RCC 7860 (cell line): ENCODE measurements around the gene SREBF1.

ENCODE experiments used
- DNase-seq: peaks from one replicate; pipeline ENCODE4 v3.0.0-alpha.2; 2015; ENCODE audit warnings: low spot score
- FAIRE-seq: peaks from 2 replicates; lab custom pipeline; 2012; peaks lifted over from hg19 to GRCh38; lab: Jason Lieb, UNC

Gene SREBF1

DNA sequence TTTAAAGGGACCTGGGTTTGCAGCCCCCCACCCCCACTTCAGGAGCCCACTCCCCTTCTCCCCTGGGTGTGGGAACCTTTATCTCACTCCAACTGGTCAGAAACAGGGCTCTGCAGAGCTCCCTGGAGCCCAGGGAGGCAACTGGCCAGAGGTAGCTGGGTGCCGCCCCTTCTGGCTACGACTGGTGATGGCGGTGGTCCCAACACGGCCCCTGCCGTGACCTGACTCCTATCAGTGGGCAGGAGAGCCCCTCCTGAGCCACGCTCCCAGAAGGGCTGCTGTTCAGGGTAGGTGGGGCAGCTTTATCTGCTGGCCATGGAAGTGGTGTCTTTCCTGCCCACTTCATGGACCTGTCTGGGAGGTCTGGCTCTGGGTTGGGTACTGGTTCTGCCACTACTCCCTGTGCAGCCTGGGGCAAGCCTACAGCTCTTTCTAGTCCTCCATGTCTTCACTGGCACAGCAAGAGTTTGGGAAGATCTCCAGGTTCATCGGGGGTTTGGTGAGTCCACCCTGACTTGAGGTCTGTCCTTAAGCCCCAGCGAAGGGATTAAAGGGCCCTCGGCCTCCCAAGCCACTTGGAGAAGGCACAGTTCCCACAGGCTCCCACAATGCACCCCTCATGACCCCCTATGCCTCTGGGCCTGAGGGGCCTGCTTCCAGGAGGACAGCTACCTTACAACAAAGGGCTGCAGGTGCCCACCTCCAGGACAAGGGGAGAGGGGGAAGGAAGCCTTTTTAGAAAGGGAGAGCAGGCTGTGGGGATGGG lies 5.5 kb upstream of the SREBF1 start:
- DNase-seq (no peak), FAIRE-seq (no peak)

DNA sequence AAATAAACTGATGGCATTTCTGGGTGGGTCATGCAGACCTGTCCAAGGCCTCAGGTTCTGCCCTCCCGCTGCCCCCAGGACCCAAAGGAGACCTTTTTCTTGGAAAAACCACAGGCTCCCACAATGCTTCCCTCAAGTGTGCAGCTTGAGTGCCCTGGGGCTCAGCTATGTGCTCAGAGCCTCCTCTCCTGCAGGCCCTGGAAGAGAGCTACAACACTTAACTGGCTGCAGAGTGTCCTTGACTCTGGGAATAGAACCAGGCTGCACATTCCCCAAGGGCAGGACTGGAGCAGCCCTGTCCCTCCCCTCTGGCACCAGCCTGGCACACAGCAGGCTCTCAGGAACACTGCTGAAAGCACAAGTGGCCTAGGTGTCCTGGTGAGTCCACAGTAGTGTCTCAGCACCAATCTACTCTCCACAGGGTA lies 4.8 kb upstream of the SREBF1 start:
- no peak for DNase-seq

DNA sequence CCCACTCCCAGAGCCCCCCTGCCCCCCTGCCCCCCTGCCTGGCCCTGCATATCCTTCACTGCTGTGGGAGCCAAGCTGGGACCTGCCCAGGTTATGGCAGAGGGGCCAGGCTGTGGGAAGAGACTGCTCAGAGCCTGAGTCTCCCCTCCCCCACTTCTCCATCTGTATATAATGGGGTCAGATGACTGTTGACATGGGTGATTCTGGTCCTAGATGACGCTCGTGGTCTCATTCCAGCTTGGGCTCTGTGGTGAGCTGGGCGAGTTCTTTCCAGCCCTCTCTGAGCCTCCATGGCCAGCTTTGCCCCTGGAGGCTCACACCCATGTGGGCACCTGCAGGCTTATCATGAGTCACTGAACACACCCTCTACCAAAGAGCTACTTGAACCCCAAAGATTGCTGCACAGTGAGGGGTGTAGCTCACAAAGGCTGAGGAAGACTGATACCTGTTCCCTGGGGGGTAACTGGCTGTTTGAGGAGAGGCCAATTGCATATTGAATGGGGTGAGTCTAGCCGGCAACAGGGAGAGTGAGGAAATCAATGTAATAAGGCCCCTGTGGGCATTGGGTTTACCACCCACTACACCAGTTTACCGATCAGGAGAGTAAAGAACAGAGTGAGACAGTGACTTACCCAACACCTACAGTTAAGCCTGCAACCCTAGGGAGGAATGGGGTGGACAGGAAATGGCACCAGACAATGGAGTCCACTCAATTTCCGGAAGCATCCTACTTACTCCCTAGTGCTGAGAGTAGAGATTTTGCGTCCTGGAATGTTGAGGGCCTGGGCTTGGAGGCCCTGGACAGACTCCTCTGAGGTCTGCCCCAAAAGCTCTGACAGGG lies 4.2 kb upstream of the SREBF1 start:
- no peak for FAIRE-seq
- DNase-seq: no peak

More for the DNA sequence above, 4.8 kb upstream of the SREBF1 start:
- no peak for FAIRE-seq

DNA sequence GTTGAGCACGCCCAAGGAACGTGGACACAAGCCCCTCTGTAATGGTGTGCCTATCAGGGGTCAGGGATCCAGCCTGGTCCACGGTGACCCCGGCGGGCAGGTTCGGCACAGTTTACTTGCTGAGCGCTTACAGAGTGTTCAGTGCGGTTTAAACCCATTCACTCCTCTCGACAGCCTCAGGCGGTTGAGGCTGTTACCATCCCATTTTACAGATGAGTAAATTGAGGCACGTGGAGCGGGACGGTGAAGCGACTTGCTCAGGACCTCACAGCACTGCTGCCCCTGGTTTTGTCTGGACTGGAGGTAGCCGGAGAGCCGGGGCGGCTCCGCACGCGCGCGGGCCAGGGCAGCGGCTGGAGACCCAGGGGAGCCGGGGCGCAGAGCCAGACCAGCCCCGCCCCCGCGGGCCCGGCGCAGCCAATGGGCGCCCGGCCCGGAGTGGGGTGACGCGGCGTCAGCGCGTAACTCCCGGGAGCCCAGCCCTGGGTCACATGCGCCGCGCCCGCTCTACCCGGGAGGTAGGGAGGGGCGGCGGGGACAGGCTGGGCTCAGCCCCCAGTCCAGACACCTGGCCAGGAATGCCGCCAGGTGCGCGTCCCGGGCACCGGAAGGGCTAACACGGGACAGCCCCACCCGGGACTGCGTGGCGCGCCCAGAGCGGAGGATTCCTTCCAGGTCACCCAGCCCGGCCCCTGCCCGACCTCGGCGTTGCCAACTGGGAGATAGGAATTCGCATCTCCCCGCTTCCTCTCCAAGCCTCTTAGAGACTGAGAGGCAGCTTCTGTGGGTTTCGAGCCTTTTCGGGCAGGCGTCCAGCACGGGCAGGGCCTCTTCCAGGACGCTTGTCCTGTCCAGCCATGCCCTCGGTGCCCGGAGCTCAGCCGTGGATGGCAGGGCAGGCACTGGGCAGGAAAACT lies 3.3 kb upstream of the SREBF1 start:
- DNase-seq (peak; percentile 69), FAIRE-seq (peak; percentile 18)

DNA sequence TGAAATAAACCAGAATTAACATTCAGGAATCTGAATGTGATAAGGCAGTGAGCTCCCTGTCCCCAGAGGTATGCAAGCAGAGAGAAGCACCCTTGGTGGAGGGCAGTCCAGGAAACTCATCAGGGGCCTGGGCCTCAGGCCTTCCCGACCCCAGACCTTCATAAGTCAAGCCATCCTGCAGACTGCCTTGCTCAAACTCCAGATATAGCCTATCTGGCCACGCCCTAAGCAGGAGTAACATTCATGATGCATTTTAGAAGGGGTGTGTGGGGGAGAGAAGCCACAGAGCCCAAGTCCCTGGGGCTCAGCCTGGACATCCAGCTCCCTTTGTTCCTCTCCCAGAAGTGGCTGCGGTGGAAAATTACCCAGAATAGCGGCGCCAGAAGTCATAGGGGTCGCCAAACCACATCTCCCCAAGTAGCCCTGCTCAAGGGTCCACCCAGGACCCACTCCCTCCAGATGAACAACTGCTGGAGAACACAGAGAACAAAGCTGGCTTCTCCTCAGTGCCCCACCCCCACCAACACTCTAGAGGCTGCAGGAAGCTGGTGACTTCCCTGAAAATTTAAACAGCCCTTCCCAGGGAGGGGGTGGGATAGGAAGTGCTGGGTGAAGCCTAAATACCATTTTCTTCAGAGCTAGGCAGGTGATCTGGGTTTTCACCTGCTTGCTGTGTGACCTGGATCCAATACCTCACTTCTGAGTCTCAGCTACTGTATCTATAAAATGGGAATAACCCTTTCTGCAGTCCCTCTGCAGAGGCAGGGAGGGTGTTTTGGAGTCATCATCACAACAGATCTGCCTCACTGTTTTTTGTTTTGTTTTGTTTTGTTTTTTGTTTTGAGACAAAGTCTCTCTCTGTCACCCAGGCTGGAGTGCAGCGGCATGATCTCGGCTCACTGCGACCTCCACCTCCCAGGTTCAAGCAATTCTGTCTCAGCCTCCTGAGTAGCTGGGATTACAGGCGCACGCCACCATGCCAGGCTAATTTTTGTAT lies 1.5 kb upstream of the SREBF1 start:
- FAIRE-seq: no peak

DNA sequence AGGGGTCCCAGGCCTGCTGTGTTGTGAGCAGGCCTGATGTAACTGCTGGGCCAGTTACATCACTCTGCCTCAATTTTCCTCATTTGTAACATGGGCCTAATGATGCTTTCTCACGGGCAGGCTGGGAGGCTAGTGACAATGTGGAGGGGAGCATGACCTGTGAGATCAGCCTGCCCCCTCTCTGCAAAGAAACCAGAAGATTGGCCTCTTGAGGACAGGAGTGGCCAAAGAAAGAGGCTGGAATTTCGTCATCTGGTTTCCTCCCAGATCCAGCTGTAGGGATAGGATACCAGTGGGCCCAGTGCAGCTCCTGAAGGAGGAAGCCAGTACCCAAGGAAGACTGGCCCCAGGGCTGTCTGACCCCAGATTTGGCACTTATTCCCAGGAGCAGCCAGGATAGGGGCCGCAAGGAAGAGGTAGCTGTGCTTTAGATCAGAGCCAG lies 615 bp upstream of the SREBF1 start:
- no peak for FAIRE-seq
- peak; percentile 47 for DNase-seq

More for the DNA sequence above, 1.5 kb upstream of the SREBF1 start:
- no peak for DNase-seq

DNA sequence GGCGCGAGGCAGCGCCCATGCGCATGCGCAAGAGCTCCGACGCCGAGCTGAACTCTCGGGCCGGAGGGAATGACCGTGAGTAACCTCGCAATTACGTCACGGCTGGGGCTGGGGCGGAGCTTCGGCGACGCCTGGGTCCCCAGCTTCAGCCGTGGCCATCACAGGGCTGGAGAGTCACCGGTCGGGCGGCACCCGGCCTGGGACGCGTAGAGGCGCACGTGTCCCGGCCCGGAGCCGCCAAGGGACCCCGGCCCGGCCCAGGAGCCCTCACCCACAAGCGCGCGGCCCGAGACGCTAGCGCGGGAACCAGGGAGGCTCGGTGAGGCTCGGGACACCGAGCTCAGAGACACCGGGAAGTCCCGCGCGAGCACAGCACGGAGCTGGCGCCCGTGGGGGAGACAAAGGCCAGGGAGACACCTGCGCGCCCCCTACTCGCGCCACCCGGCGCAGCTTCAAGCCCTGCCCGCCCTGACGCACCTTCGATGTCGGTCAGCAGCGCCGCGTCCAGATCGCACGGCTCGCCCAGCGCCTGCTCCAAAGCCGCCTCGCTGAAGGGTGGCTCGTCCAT lies 452 bp downstream of the SREBF1 start:
- DNase-seq (peak; percentile 87), FAIRE-seq (peak; percentile 37)

DNA sequence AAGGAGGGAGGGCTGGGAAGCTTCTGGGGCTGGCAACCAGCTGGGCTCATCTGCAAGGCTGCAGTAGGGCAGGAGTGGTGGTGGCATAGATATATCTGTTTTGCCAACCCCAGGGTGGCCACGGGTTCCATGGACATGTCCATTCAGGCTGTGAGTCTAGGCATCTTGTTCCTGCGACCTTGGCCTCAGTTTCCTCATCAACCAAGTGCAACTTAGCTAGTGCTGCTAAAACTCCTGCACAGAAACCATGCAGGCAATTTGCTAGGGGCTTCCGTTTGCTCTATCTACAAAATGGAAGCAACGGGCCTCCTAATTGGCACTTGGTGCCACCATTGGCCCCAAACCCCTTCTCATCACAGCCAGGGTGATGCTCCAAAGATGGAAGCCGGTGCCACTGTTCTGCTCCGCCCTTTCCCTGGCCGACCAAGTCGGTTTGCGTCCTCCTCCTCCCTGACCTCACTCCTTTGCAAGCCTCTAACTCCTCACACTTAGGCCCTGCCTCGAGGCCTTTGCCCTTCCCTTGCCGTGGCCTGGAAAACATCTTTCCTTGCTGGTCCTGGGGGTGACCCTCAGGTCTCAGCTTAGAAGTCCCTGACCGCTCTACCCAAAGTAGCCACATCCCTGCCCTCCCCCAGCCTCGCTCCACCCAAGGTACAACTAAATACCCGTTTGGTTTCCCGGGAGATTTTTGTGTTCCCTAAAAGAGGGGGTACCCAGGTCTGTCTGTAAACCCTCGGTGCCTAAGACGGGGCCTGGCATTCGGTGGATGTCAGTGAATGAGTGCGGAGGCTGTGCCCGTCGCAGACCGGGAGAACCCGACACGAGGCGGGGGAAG lies 1.2 kb downstream of the SREBF1 start:
- FAIRE-seq: no peak

DNA sequence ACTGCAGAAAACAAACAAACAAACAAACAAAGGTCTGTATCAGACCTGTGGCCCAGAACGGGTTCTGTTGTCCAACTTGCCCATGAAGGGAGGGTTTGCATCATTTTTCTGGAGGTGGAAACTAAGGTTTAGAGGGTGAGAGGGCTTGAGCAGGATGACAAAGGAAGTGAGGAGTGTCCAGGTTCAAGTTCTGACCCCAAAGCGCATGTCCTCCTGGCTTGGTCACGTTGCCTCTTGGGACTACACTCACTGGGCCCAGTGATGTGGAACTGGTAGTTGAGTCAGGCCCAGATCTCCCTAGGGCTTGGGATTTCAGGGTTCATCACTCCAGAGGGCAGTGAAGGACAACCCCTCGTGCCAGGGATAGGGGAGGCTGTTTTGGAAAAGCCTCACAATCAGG lies 1.8 kb downstream of the SREBF1 start:
- DNase-seq: peak; percentile 76
- FAIRE-seq: peak; percentile 81

More for the DNA sequence above, 1.2 kb downstream of the SREBF1 start:
- DNase-seq: no peak

DNA sequence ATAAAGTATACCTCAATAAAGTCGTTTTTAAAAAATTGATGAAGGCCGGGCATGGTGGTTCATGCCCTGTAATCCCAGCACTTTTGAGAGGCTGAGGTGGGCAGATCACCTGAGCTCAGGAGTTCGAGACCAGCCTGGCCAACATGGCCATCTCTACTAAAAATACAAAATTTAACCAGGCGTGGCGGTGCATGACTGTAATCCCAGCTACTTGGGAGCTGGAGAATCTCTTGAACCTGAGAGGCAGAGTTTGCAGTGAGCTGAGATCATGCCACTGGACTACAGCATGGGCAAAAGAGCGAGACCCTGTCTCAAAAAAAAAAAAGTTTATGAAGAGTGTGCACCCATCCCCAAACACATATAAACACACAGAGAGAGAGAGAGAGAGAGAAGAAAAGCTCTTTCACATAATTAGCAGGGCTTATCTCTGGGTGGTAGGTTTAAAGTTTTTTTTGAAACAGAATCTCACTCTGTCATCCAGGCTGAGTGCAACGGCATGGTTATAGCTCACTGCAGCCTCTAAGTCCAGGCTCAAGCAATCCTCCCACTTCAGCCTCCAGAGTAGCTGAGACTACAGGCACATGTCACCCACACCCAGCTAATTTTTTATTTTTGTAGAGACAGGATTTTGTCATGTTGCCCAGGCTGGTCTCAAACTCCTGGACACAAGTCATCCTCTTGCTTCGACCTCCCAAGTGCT lies 3.0 kb downstream of the SREBF1 start:
- DNase-seq (no peak), FAIRE-seq (no peak)

DNA sequence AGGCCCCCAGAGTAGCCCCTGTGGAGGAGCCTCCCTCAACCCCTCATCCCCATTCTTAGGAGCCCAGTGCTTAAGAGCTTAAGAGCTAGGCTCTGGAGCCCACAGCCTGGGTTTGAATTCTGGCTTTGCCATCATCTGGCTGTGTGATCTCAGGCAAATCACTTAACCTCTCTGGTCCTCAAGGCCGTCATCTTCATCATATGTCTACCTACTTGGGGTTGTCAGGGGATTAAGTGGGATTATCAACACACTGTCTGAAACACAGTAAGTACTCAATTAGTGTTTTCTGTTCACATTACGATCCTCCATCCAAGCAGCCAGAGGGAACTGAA lies 4.8 kb downstream of the SREBF1 start:
- FAIRE-seq (no peak), DNase-seq (no peak)

DNA sequence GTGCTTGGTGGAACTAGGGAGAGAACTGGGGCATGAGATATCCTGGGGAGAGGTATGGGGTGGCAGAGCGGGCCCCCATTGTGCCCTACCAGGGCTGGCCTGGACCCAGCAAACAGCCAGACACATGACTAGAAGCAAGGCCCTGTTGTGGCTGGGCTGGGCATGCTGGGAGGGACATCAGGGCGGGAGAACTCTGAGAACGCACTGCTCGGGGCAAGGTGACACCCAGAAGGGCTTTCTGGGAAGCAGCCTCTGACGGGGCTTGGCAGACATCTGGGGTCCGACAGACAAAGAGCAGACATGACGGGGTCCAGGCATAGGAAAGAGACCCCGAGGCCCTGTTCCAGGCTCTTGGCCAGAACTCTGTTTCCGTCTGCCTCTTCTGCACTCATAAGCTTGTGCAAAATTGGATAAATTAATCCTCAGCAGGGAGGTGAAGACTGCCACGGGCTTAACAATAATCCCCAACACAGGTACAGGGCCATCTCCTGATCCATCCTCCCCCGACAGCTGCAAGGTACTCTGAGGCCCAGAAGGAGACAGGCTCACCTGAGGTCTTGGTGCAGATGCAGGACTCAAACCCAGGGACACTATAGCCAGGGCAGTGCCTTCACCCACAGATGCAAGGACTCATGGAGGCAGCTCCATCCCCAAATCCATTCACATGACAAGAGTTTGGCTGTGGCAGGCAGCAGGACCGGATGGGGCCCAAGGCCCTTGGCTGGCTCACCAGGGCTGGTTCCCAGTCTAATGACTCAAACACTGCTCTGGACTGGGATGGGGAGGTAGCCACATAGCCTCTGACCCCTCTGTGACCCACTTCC lies 5.4 kb downstream of the SREBF1 start:
- DNase-seq: no peak
- FAIRE-seq: no peak

DNA sequence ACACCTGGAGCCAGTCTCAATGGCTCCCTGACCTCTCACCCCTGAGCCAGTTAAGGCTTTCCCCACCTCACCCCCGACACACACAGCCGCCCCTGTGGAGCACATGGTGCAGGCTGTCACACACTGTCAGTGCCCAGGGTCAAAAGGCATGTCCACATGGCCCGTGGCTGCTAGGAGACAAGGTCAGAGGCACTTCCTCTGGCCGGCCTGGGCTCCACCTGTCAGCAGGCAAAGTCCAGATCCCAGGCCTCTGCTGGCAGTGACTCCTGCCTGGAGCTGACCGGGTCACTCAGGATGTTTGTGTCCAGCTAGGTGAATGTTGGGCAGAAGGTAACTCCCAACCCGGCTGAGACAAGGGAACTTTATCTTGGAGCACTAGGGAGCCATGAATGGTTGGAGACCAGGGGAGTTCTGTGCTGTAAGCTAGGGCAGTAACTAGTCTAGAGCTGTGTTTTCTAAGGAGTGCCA lies 6.0 kb downstream of the SREBF1 start:
- FAIRE-seq: no peak

DNA sequence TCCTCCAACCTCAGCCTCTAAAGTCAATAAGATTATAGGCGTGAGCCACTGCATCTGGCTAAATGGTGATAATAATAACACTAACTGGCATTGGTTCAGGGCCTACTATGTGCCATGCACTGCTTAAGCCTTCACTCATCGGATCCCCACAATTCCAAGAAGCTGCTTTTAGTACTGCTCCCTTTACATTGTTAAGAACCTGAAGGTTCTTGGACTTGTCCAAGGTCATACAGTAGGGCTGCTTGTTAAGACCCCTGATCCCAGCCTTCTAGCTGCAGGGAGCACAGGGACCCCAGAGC lies 6.6 kb downstream of the SREBF1 start:
- FAIRE-seq: no peak

More for the DNA sequence above, 6.0 kb downstream of the SREBF1 start:
- DNase-seq: no peak

DNA sequence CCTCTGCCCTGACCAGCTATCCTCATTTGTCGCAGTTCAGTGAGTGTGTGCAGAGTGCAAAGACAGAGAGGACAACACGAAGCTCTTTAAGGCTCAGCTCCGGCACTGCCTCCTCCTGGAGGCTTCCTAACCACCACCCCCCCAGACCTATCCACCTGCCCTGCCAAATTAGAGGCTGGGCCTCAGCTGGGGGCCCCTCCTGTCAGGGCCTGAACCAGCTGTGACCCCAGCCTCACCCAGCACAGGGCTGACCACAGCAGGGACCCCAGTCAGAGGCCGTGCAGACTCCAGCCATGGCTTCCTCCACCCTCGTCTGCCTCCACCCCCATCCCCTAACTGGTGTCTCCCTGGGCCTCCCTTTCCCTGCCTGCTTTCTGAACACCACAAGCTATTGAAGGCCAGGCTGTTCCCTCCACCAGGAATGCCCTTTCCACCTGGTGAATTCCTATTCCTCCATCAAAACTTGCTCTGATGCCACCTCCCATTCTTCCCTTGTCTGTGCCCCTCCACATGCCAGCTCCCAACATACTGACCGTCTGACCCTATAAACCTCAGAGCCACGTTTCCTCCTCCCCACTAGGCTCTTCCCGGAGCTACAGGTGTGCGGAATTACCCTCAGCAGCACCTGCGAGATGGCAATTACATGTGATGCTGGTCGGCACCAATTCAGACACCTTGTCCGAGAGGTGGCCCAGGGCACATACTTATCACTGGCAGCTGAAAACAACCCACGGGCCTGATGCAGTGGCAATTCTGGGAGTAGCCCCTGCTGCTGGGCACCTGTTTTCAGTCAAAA lies 8.8 kb downstream of the SREBF1 start:
- no peak for DNase-seq
- FAIRE-seq: no peak

More for the DNA sequence above, 6.6 kb downstream of the SREBF1 start:
- DNase-seq: no peak
